Fibroblast of lung (primary cell): Measurements from ENCODE around the gene GAA.

Experiments
- EZH2 ChIP-seq: IDR thresholded peaks from 2 replicates; pipeline ENCODE4 v1.5.1; 2012; ENCODE audit warnings: low read length, control low read depth, mild to moderate bottlenecking; ENCODE audit errors: missing control alignments
- TF ChIP-seq, protein P1 (sequence below), 2 donors: IDR thresholded peaks in 1 of 2; conservative IDR thresholded peaks in 1 of 2; 1 replicate in 1 of 2; 2 replicates in 1 of 2; pipeline ENCODE4 v1.5.1; 2011 to 2012; ENCODE audit warnings: low read length in 2 of 2, control low read depth in 1 of 2, inconsistent platforms in 1 of 2, low read depth in 1 of 2, mild to moderate bottlenecking in 1 of 2

- TF ChIP-seq, protein P1, sequence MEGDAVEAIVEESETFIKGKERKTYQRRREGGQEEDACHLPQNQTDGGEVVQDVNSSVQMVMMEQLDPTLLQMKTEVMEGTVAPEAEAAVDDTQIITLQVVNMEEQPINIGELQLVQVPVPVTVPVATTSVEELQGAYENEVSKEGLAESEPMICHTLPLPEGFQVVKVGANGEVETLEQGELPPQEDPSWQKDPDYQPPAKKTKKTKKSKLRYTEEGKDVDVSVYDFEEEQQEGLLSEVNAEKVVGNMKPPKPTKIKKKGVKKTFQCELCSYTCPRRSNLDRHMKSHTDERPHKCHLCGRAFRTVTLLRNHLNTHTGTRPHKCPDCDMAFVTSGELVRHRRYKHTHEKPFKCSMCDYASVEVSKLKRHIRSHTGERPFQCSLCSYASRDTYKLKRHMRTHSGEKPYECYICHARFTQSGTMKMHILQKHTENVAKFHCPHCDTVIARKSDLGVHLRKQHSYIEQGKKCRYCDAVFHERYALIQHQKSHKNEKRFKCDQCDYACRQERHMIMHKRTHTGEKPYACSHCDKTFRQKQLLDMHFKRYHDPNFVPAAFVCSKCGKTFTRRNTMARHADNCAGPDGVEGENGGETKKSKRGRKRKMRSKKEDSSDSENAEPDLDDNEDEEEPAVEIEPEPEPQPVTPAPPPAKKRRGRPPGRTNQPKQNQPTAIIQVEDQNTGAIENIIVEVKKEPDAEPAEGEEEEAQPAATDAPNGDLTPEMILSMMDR (conservative IDR thresholded peaks at IDR 0.05 in 1 of 2, IDR thresholded peaks at IDR 0.05 in 1 of 2; ENCODE audit: low read depth in 1 of 2, low read length in 2 of 2), result no peak
- TF ChIP-seq EZH2, result no peak
These were observed 30.1 kb upstream of the GAA start for GRCh38 chr17:80071116-80071841.
